HEK293 (cell line): ENCODE data around the gene FSTL4.

Source experiments
- CTCF ChIA-PET: fragments of 350-600 bp; formaldehyde crosslinking; extraction: SDS; loops from one replicate; lab custom pipeline; 2021; ENCODE audit warnings: antibody characterized with exemption; lab: Yijun Ruan, JAX
- POLR2A ChIA-PET: fragments of 300-600 bp; formaldehyde crosslinking; extraction: SDS; loops from one replicate; lab custom pipeline; 2020; ENCODE audit warnings: antibody characterized with exemption, inconsistent platforms; lab: Yijun Ruan, JAX
- H3K27ac ChIP-seq: fragments of 200-500 bp; sonication (Bioruptor generic); 2 replicates; pipeline ENCODE4 v1.5.1; 2014; ENCODE audit warnings: low read depth, low read length, control low read depth, inconsistent platforms; ENCODE audit errors: extremely low read depth
- H3K36me3 ChIP-seq, 2 experiments: fragments of 200-500 bp in 1 of 2; sonication (Bioruptor generic) in 1 of 2; 1 replicate in 1 of 2; 2 replicates in 1 of 2; pipeline ENCODE4 v1.5.1; 2014 to 2017; ENCODE audit warnings: inconsistent platforms in 2 of 2, low read length in 2 of 2; ENCODE audit not compliant: control insufficient read depth in 2 of 2, insufficient read depth in 1 of 2
- H3K4me1 ChIP-seq: fragments of 200-500 bp; sonication (Bioruptor generic); 2 replicates; pipeline ENCODE4 v1.5.1; 2014; ENCODE audit warnings: mild to moderate bottlenecking, low read length, inconsistent platforms; ENCODE audit not compliant: control insufficient read depth, insufficient read depth
- H3K4me3 ChIP-seq: 2 replicates; pipeline ENCODE4 v1.5.1; 2011; ENCODE audit warnings: low read depth, mild to moderate bottlenecking, control low read depth, low read length, moderate library complexity
- H3K9me3 ChIP-seq: fragments of 200-500 bp; sonication (Bioruptor generic); 2 replicates; pipeline ENCODE4 v1.5.1; 2014; ENCODE audit warnings: low read depth, low read length, inconsistent platforms; ENCODE audit not compliant: control insufficient read depth, insufficient read depth
- GLI2 ChIP-seq: fragments of 450-650 bp; formaldehyde crosslinking; IDR thresholded peaks from 2 replicates; pipeline ENCODE4; 2017; ENCODE audit warnings: missing biosample characterization, missing genetic modification characterization, low read depth, borderline replicate concordance
- MZF1 ChIP-seq: fragments of 450-650 bp; formaldehyde crosslinking; IDR thresholded peaks from 2 replicates; pipeline ENCODE4 v1.5.1; 2017; ENCODE audit warnings: missing biosample characterization, missing genetic modification characterization, borderline replicate concordance
- PRDM10 ChIP-seq: fragments of 450-650 bp; formaldehyde crosslinking; IDR thresholded peaks from 2 replicates; pipeline ENCODE4 v1.5.1; 2016; ENCODE audit warnings: missing biosample characterization, missing genetic modification characterization
- REPIN1 ChIP-seq: fragments of 450-650 bp; formaldehyde crosslinking; IDR thresholded peaks from 2 replicates; pipeline ENCODE4 v1.5.1; 2017; ENCODE audit warnings: missing biosample characterization, missing genetic modification characterization, low read depth
- SALL2 ChIP-seq: fragments of 450-650 bp; formaldehyde crosslinking; IDR thresholded peaks from 2 replicates; pipeline ENCODE4 v1.5.0; 2017; ENCODE audit warnings: missing biosample characterization, mild to moderate bottlenecking, missing genetic modification characterization, borderline replicate concordance
- SCRT2 ChIP-seq: fragments of 450-650 bp; formaldehyde crosslinking; IDR thresholded peaks from 2 replicates; pipeline ENCODE4 v1.5.1; 2016; ENCODE audit warnings: missing biosample characterization, missing genetic modification characterization
- TCF7L2 ChIP-seq: IDR thresholded peaks from 2 replicates; pipeline ENCODE4 v1.6.1; 2011; ENCODE audit warnings: low read depth, mild to moderate bottlenecking, inconsistent platforms, low read length, moderate library complexity, borderline replicate concordance
- ZBTB10 ChIP-seq: fragments of 450-650 bp; formaldehyde crosslinking; IDR thresholded peaks from 2 replicates; pipeline ENCODE4 v1.5.1; 2016; ENCODE audit warnings: missing biosample characterization, missing genetic modification characterization
- ZBTB20 ChIP-seq: fragments of 450-650 bp; formaldehyde crosslinking; IDR thresholded peaks from 2 replicates; pipeline ENCODE4 v1.5.1; 2016; ENCODE audit warnings: missing biosample characterization, missing genetic modification characterization
- ZBTB26 ChIP-seq: fragments of 450-650 bp; formaldehyde crosslinking; optimal IDR thresholded peaks from 2 replicates; pipeline ENCODE3; 2016; ENCODE audit warnings: missing biosample characterization, mild to moderate bottlenecking, missing genetic modification characterization
- ZEB2 ChIP-seq: fragments of 450-650 bp; formaldehyde crosslinking; IDR thresholded peaks from 2 replicates; pipeline ENCODE4 v1.5.1; 2016; ENCODE audit warnings: missing biosample characterization, missing genetic modification characterization
- ZNF140 ChIP-seq: fragments of 450-650 bp; formaldehyde crosslinking; IDR thresholded peaks from 2 replicates; pipeline ENCODE4 v1.5.1; 2016; ENCODE audit warnings: missing biosample characterization, missing genetic modification characterization
- ZNF157 ChIP-seq: fragments of 450-650 bp; formaldehyde crosslinking; IDR thresholded peaks from 2 replicates; pipeline ENCODE4 v1.5.1; 2016; ENCODE audit warnings: missing biosample characterization, missing genetic modification characterization
- ZNF16 ChIP-seq: fragments of 450-650 bp; formaldehyde crosslinking; IDR thresholded peaks from 2 replicates; pipeline ENCODE4 v1.5.1; 2016; ENCODE audit warnings: low read depth, missing biosample characterization, missing genetic modification characterization
- ZNF18 ChIP-seq: fragments of 450-650 bp; formaldehyde crosslinking; IDR thresholded peaks from 2 replicates; pipeline ENCODE4 v1.5.1; 2016; ENCODE audit warnings: missing biosample characterization, missing genetic modification characterization
- ZNF211 ChIP-seq: fragments of 450-650 bp; formaldehyde crosslinking; IDR thresholded peaks from 2 replicates; pipeline ENCODE4 v1.5.1; 2016; ENCODE audit warnings: low read depth, missing biosample characterization, missing genetic modification characterization
- ZNF24 ChIP-seq: fragments of 450-650 bp; formaldehyde crosslinking; IDR thresholded peaks from 2 replicates; pipeline ENCODE4 v1.5.1; 2016; ENCODE audit warnings: missing biosample characterization, missing genetic modification characterization
- ZNF362 ChIP-seq: fragments of 450-650 bp; formaldehyde crosslinking; IDR thresholded peaks from 2 replicates; pipeline ENCODE4 v1.5.1; 2016; ENCODE audit warnings: missing biosample characterization, missing genetic modification characterization
- ZNF580 ChIP-seq: fragments of 450-650 bp; formaldehyde crosslinking; IDR thresholded peaks from 2 replicates; pipeline ENCODE4 v1.5.1; 2016; ENCODE audit warnings: missing biosample characterization, missing genetic modification characterization
- ZNF654 ChIP-seq: fragments of 450-650 bp; formaldehyde crosslinking; IDR thresholded peaks from 2 replicates; pipeline ENCODE4 v1.5.1; 2016; ENCODE audit warnings: low read depth, missing biosample characterization, missing genetic modification characterization
- ZNF76 ChIP-seq: fragments of 450-650 bp; formaldehyde crosslinking; IDR thresholded peaks from 2 replicates; pipeline ENCODE4; 2016; ENCODE audit warnings: low read depth, missing biosample characterization, missing genetic modification characterization, borderline replicate concordance
- ZNF777 ChIP-seq: fragments of 450-650 bp; formaldehyde crosslinking; IDR thresholded peaks from 2 replicates; pipeline ENCODE4 v1.5.1; 2017; ENCODE audit warnings: missing biosample characterization, missing genetic modification characterization, borderline replicate concordance
- ZNF837 ChIP-seq: fragments of 450-650 bp; formaldehyde crosslinking; IDR thresholded peaks from 2 replicates; pipeline ENCODE4 v1.5.1; 2016; ENCODE audit warnings: missing biosample characterization, missing genetic modification characterization

FSTL4 gene

GRCh38 chr5:133589286-133589685 is 23.1 kb downstream of the FSTL4 start (continued):
- TF ChIP-seq GLI2 (tag by site-specific recombination) = no peak
- TF ChIP-seq ZBTB20 (tag by site-specific recombination) = no peak
- no peak for TF ChIP-seq ZNF777 (tag by site-specific recombination)
- no peak for TF ChIP-seq ZNF24 (tag by site-specific recombination)

GRCh38 chr5:133582971-133583370 is 29.4 kb downstream of the FSTL4 start:
- H3K36me3 ChIP-seq = no peaks in the 10 kb centered on the region
- POLR2A ChIA-PET = no interaction called here
- H3K9me3 ChIP-seq = no peaks in the 10 kb centered on the region
- no peaks in the 10 kb centered on the region for H3K4me1 ChIP-seq
- no peak overlapping the region for H3K4me3 ChIP-seq
- no peak for TF ChIP-seq ZNF837
- TF ChIP-seq ZNF76 (tag by site-specific recombination) = no peak
- TF ChIP-seq ZNF157 (tag by site-specific recombination) = no peak
- TF ChIP-seq ZNF211 (tag by site-specific recombination) = no peak
- no peak for TF ChIP-seq ZNF362 (tag by site-specific recombination)
- TF ChIP-seq ZNF18 = no peak
- TF ChIP-seq TCF7L2 = no peak
- no peak for TF ChIP-seq ZEB2 (tag by site-specific recombination)
- no peak for TF ChIP-seq SALL2 (tag by site-specific recombination)
- TF ChIP-seq ZBTB26 (tag by site-specific recombination) = no peak
- no peak for TF ChIP-seq SCRT2 (tag by site-specific recombination)
- no peak for TF ChIP-seq ZNF140 (tag by site-specific recombination)
- no peak for TF ChIP-seq ZNF580 (tag by site-specific recombination)
- TF ChIP-seq, all 188 proteins: peak for 0
- CTCF ChIA-PET = interaction anchor here (0.6 kb wide), 1 partner anchor 33 kb away, joined by 3 read pairs; no protein-coding TSS in a partner anchor
- no peak overlapping the region for H3K27ac ChIP-seq

GRCh38 chr5:133581918-133582317 is 30.4 kb downstream of the FSTL4 start:
- CTCF ChIA-PET = interaction anchor here (0.7 to 0.9 kb wide), 2 partner anchors 11 to 56 kb away, joined by 3 read pairs; no protein-coding TSS in a partner anchor

More at GRCh38 chr5:133581918-133582317, 30.4 kb downstream of the FSTL4 start:
- TF ChIP-seq ZNF16 (tag by site-specific recombination) = no peak
- no peak for TF ChIP-seq MZF1 (tag by site-specific recombination)
- no peak for TF ChIP-seq ZBTB10 (tag by site-specific recombination)
- TF ChIP-seq REPIN1 = no peak
- no peak for TF ChIP-seq ZNF654
- TF ChIP-seq PRDM10 (tag by site-specific recombination) = no peak
- no peak overlapping the region for H3K27ac ChIP-seq
- no peak overlapping the region for H3K4me3 ChIP-seq
- no peaks in the 10 kb centered on the region for H3K4me1 ChIP-seq
- no peaks in the 10 kb centered on the region for H3K9me3 ChIP-seq
- POLR2A ChIA-PET = no interaction called here
- H3K36me3 ChIP-seq = no peaks in the 10 kb centered on the region
